ENCODE measurements around the gene WDR83. TPM values are rescaled to one million over a fixed set of nuclear protein-coding genes. Genes with fewer than 3 reads are reported as not detected.
"Not testable (repeated sequence)": the region's sequence is repeated elsewhere in the genome, so short reads cannot be mapped to it uniquely, and the experiment has no call there.

WDR83 gene
- total RNA-seq (5.1 TPM), polyA plus RNA-seq (17.5 TPM)

- Histone ChIP-seq H3K4me3 (ENCODE audit: low read depth, low read length) (peak within 1 kb of the TSS; percentile 85), H3K4me1 (ENCODE audit: insufficient read depth) (no peaks in the 10 kb centered on the region), H3K27ac (ENCODE audit: low read depth) (no peak within 1 kb of the TSS), H3K36me3 (ENCODE audit: insufficient read depth) (no peaks in the 10 kb centered on the region)
- no peak for DNase-seq (ENCODE audit: extremely low spot score)
- 1% methylated on average over 46 of the region's 46 CpGs for WGBS
Measured at GRCh38 chr19:12666265-12667048, at the start of gene WDR83, which contains the start of gene MAN2B1. Gene WDR83 (plus strand): TSS chr19:12666807. CDS start chr19:12669791, 2,984 bp downstream. Gene MAN2B1 (minus strand): TSS chr19:12666742. CDS start chr19:12666701, 41 bp downstream.

GRCh38 chr19:12617646-12618045 is 49.0 kb upstream of the WDR83 start:
- Histone ChIP-seq H3K4me1 (ENCODE audit: insufficient read depth) (no peaks in the 10 kb centered on the region), H3K36me3 (ENCODE audit: insufficient read depth) (peaks cover 3% of the 10 kb centered on the region), H3K27ac (ENCODE audit: low read depth) (no peak overlapping the region), H3K4me3 (ENCODE audit: low read depth, low read length) (no peak overlapping the region)
- DNase-seq (ENCODE audit: extremely low spot score): no peak
- WGBS: 81% methylated on average over 4 of the region's 4 CpGs

GRCh38 chr19:12621253-12622024 is 45.2 kb upstream of the WDR83 start:
- DNase-seq (ENCODE audit: extremely low spot score); H3K4me1 ChIP-seq (ENCODE audit: insufficient read depth); H3K27ac ChIP-seq (ENCODE audit: low read depth); H3K36me3 ChIP-seq (ENCODE audit: insufficient read depth); H3K4me3 ChIP-seq (ENCODE audit: low read depth, low read length): not testable (repeated sequence)
- WGBS: 69% methylated on average over 26 of the region's 26 CpGs

- Histone ChIP-seq H3K4me3 (ENCODE audit: low read depth, low read length) (no peak overlapping the region), H3K27ac (ENCODE audit: low read depth) (no peak overlapping the region), H3K36me3 (ENCODE audit: insufficient read depth) (peaks cover 8% of the 10 kb centered on the region), H3K4me1 (ENCODE audit: insufficient read depth) (no peaks in the 10 kb centered on the region)
- WGBS: 87% methylated on average over 4 of the region's 4 CpGs
- DNase-seq (ENCODE audit: extremely low spot score): no peak
Measured at GRCh38 chr19:12623361-12624031, 43.1 kb upstream of the WDR83 start.

- Histone ChIP-seq H3K4me1 (ENCODE audit: insufficient read depth) (no peaks in the 10 kb centered on the region), H3K36me3 (ENCODE audit: insufficient read depth) (peaks cover 9% of the 10 kb centered on the region), H3K27ac (ENCODE audit: low read depth) (no peak overlapping the region), H3K4me3 (ENCODE audit: low read depth, low read length) (no peak overlapping the region)
- no peak for DNase-seq (ENCODE audit: extremely low spot score)
- 90% methylated on average over 8 of the region's 8 CpGs for WGBS
Measured at GRCh38 chr19:12626958-12627357, 39.6 kb upstream of the WDR83 start.

- 97% methylated on average over 17 of the region's 17 CpGs for WGBS
- no peaks in the 10 kb centered on the region for H3K4me1 ChIP-seq (ENCODE audit: insufficient read depth)
- H3K4me3 ChIP-seq (ENCODE audit: low read depth, low read length): no peak overlapping the region
- DNase-seq (ENCODE audit: extremely low spot score): no peak
- peaks cover 9% of the 10 kb centered on the region for H3K36me3 ChIP-seq (ENCODE audit: insufficient read depth)
- no peak overlapping the region for H3K27ac ChIP-seq (ENCODE audit: low read depth)
Measured at GRCh38 chr19:12628040-12629022, 38.3 kb upstream of the WDR83 start.

GRCh38 chr19:12629215-12629614 is 37.4 kb upstream of the WDR83 start:
- Histone ChIP-seq H3K27ac (ENCODE audit: low read depth) (no peak overlapping the region), H3K36me3 (ENCODE audit: insufficient read depth) (peaks cover 9% of the 10 kb centered on the region), H3K4me3 (ENCODE audit: low read depth, low read length) (no peak overlapping the region), H3K4me1 (ENCODE audit: insufficient read depth) (no peaks in the 10 kb centered on the region)
- 97% methylated on average over 7 of the region's 7 CpGs for WGBS
- no peak for DNase-seq (ENCODE audit: extremely low spot score)

GRCh38 chr19:12636631-12637030 is 30.0 kb upstream of the WDR83 start:
- WGBS: 89% methylated on average over 13 of the region's 13 CpGs
- no peaks in the 10 kb centered on the region for H3K4me1 ChIP-seq (ENCODE audit: insufficient read depth)

GRCh38 chr19:12638611-12639182 is 27.9 kb upstream of the WDR83 start:
- no peak overlapping the region for H3K4me3 ChIP-seq (ENCODE audit: low read depth, low read length)
- H3K36me3 ChIP-seq (ENCODE audit: insufficient read depth): no peaks in the 10 kb centered on the region
- 96% methylated on average over 22 of the region's 22 CpGs for WGBS
- no peaks in the 10 kb centered on the region for H3K4me1 ChIP-seq (ENCODE audit: insufficient read depth)
- no peak overlapping the region for H3K27ac ChIP-seq (ENCODE audit: low read depth)
- DNase-seq (ENCODE audit: extremely low spot score): no peak

More at GRCh38 chr19:12636631-12637030, 30.0 kb upstream of the WDR83 start:
- no peak overlapping the region for H3K27ac ChIP-seq (ENCODE audit: low read depth)
- DNase-seq (ENCODE audit: extremely low spot score): no peak
- H3K4me3 ChIP-seq (ENCODE audit: low read depth, low read length): no peak overlapping the region
- no peaks in the 10 kb centered on the region for H3K36me3 ChIP-seq (ENCODE audit: insufficient read depth)

GRCh38 chr19:12639901-12640613 is 26.6 kb upstream of the WDR83 start:
- no peak overlapping the region for H3K27ac ChIP-seq (ENCODE audit: low read depth)
- no peak overlapping the region for H3K4me3 ChIP-seq (ENCODE audit: low read depth, low read length)
- DNase-seq (ENCODE audit: extremely low spot score): peak; percentile 18

GRCh38 chr19:12641456-12641855 is 25.2 kb upstream of the WDR83 start:
- H3K4me3 ChIP-seq (ENCODE audit: low read depth, low read length): no peak overlapping the region
- no peaks in the 10 kb centered on the region for H3K36me3 ChIP-seq (ENCODE audit: insufficient read depth)
- no peak for DNase-seq (ENCODE audit: extremely low spot score)
- no peak overlapping the region for H3K27ac ChIP-seq (ENCODE audit: low read depth)
- WGBS: 75% methylated on average over 13 of the region's 13 CpGs
- H3K4me1 ChIP-seq (ENCODE audit: insufficient read depth): no peaks in the 10 kb centered on the region

More at GRCh38 chr19:12639901-12640613, 26.6 kb upstream of the WDR83 start:
- Histone ChIP-seq H3K4me1 (ENCODE audit: insufficient read depth) (no peaks in the 10 kb centered on the region), H3K36me3 (ENCODE audit: insufficient read depth) (no peaks in the 10 kb centered on the region)
- WGBS: 11% methylated on average over 39 of the region's 39 CpGs

GRCh38 chr19:12642506-12642905 is 24.1 kb upstream of the WDR83 start:
- Histone ChIP-seq H3K4me1 (ENCODE audit: insufficient read depth) (no peaks in the 10 kb centered on the region), H3K4me3 (ENCODE audit: low read depth, low read length) (no peak overlapping the region), H3K36me3 (ENCODE audit: insufficient read depth) (no peaks in the 10 kb centered on the region), H3K27ac (ENCODE audit: low read depth) (no peak overlapping the region)
- no peak for DNase-seq (ENCODE audit: extremely low spot score)
- WGBS: 92% methylated on average over 26 of the region's 26 CpGs

All from urinary bladder (tissue), 4 donors.